ENCODE data around the gene MYO1G.

MYO1G gene

DNA sequence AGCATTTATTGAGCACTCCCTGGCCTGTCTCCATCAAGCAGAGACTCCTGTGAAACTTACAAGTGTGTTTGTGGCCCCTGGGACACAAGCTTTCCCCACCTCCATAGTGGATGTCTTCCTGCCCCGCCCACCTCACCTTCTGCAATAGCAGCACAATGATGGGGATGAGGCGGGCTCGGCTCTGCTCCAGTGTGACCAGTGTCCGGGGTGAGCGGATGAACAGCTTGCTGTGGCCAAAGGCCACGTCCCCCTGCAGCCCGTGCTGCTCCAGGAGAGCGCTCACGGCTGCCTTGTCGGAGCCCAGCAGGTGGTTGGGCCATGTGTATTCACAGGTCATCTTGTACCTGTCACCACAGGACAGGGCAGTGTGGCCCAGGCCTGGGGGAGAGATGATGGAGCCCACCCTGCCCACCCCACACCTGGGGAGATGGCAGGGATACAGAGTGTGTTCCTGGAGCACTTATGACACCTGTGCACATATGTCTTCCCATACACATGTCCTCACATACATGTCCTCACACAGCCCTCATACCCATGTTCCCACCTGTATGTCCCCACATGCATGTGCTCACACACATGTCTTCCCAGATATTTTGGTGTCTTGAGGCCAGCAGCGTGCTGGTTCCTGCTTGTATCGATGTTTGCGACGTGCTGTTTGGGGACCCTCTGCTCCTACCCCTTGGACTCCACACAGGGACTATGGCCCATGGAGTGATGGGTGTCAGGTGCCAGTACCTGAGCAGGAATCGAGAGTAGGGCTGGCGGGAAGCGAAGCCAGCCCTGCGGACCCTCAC, 12.7 kb downstream of the MYO1G start:
- no peak for DNase-seq

DNA sequence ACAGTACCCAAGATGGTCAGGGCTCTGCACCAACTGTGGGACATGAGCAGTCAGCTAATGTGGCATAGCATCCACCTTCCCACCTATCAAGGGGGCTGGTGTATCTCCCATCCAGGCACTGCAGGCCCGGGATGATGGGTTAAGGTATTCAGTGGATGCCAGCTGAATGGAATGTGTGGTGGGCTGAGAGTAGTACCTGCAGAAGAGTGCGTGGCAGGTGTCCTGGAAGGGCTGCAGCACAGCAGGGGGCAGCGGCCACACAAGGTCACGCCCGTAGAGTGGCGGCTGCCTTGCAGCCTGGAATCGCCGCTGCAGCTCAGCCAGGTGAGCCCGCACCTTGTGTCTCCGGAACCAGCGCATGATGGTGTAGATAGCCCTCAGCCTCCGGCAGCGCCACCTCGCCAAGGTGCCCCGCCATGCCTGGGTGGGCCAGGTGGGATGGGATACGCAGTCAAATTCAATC, 13.3 kb downstream of the MYO1G start:
- no peak for DNase-seq

DNA sequence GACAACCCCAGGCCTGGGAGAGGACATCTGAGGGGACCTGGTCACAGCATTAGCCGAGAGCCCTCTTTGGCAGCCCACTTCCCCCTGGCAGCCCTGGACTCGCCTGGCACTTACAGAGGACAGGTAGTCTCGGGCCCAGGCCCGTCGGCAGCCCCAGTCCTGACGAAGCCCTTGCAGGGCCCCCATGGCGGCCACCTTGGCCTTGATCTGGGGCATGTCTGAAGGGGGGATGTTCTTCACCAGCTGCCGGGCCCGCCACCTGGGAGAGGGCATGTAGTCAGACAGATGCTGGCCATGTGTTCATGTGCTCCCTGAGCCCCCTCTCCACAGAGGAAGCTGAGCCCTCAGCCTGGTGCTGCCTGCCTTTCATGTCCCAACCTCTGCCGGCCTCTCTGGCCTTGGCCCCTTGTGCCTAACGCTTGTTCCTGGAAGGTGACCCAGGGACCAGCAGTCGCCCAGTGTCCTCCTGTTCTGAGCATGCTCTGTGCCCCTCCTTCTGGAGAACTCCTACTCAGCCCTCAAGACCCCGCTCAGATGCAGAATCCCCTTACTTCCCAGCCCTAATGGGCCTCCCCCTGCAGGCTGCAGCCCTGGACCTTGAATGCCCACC, 13.9 kb downstream of the MYO1G start:
- DNase-seq = no peak

DNA sequence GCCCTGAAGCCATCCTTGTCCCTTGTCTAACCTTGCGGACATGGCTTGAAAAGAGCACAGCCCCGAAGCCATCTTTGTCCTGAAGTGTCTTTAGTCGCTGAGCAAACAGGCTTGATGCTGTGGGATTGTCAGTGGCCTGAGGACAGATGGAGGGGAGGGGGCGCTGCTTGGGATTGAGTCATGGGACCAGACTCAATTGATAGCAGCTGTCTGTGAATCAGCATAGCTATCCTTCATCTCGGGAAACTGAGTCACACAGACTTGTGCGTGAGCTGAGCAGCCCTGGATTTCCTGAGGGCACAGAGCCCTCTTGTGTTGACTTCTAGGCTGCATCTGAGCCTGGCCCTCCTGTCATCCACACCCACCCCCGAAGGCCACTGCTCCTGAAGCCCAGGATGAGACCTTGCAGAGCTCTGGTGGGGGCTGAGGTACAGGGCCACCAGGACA, 14.4 kb downstream of the MYO1G start:
- no peak for DNase-seq

DNA sequence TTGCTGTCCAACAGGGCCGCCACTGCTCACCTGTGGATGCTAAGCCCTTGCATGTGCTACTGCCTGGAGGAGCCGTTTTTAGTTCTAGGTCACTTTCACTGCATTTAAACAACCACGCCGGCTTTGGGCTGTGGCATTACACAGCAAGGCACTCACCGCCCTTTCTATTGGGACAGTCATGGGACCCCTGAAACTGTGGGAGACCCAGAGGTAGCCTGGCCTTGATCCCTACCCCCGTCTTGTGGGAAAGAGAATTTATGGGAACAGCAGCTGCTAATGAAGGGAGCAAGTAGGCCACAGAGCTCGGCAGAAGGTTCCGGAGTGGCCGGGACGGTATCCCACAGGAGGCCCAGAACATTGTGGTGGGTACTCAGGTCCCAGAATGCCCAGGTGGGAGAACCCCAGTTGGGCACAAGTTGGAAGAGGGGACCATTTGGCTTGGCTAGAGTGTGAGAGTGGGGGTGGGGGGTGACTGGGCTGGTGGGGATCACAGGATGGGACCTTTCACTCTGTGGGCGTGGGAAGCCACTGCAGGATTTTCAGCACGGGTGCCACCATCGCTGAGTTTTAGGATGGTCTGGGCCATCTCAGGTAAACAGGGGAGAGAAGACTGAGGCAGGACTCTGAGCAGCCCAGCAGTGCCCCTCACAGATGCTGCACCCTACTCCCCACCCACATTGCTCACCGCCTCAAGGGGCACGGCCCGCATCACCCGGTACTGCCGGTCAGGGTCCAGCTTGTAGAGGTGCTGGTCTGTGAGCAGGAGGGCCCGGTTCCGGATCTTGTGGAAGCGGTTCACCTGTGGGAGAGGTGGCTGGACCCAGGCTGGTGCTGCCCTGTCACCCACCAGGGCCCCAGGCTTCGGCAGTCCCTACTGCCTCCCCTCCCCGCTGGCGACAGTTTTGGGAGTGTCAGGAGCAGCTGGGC, 15.2 kb downstream of the MYO1G start:
- DNase-seq = no peak

DNA sequence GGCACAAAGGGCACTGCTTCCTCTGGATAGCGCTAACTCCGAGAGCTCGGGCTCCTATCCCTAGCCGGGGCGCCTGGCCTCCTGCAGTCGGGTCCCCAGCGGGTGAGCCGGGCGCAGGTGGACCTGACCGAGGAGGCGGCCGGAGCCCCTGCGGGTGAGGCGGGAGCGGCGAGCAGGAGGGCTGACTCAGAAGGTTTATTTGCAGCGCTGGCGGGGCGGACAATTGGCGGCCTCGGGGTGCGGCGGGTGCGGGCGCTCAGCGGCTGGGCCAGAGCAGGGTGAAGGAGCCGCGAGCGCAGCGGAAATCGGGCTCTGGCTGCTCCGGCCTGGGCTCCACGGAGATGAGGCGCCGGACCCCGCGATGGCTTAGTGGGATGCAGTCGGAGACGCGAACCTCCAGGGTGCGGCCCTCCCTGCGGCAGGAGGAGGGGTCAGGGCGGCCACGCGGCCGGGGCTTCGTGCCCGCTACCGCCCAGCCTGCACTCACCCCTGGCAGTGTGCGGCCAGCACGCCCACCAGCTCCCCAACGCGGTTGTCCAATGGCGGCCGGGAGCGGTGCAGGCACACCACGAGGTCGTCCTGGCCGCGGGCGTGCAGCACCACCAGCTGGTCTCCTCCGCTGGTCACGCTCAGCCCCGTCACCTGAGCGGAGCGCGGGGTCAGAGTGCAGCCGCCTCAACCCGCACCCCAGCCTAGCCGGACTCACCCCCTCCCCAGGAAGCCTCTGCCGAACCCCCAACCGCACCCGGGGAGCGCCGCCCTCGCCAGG, 16.1 kb downstream of the MYO1G start:
- DNase-seq = no peak

DNA sequence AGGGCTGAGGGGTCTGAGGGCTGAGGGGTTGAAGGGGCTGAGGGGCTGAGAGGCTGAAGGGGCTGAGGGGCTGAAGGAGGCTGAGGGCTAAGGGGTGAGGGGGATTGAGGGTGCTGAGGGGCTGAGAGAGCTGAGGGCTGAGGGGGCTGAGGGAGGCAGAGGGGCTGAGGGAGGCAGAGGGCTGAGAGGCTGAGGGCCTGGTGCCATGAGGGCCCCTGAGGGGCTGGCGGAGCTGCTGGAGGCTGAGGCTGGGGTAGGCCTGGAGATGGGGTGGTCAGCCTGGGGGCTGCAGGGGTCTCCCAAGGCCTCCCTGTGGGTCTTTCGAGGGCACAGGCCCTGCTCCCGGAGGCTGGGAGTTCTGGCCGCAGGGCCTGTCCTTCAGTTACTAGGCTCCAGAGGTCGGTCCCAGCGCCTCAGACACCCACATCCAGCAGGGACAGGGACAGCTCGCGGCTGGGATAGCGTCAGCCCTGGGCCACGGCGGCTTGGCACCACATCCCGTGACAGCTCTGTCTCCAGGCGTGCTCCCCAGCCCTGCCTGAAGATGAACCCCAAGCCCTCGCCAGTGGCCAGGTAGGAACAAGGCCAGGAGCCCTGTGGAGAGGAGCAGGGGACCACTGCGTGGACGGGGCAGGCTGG, 16.9 kb downstream of the MYO1G start:
- DNase-seq = no peak

DNA sequence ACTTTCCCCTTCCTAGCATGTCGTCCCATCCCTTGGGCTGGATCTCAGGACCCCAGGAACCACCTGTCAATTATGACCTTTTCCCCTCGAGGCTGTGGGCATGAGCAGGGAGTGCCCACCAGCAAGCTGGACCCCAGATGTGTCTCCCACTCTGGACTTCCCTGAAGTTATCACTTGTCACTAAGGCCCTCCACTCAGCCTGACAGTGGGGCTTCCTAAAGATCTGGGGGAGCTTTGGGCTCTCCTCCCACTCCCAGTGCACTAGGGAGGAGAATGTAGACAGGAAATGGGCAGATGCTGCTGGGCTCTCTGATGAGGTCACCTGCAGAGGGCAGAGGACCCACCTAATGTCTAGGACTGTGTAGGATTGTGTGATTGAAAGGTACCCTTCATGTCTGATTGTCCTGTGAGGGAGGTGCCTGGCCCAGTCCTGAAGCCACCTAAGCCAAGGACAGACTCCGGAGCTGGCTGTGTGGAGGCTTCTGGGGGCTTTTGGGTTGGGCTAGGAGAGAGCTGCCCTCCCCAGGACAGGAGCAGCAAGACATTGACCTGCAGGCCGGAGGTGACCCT, 18.7 kb downstream of the MYO1G start:
- DNase-seq = no peak

DNA sequence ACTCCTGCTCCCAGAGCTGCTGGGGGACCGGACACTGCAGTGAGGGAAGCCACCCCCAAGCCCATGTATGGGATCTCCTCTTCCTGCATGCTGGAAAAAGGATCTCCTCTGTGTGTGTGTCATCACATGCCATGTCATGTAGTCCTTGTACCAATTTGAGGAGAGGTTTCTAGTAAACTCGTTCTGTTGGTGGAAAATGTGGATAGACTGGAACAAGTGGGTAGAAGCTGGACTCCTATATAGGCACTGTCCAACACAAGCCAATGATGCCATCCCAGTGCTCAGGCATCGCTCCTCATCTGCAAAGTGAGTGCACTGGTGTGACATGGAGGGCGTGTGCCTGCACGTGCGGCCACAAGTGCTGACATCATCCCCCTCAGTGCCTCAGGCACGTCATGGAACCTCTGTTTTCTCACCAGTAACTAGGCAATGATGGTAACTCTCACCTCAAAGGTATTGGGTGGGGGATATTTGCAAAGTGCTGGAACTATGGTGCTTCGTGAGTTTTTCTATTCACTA, 19.3 kb downstream of the MYO1G start:
- DNase-seq = peak; percentile 67

DNA sequence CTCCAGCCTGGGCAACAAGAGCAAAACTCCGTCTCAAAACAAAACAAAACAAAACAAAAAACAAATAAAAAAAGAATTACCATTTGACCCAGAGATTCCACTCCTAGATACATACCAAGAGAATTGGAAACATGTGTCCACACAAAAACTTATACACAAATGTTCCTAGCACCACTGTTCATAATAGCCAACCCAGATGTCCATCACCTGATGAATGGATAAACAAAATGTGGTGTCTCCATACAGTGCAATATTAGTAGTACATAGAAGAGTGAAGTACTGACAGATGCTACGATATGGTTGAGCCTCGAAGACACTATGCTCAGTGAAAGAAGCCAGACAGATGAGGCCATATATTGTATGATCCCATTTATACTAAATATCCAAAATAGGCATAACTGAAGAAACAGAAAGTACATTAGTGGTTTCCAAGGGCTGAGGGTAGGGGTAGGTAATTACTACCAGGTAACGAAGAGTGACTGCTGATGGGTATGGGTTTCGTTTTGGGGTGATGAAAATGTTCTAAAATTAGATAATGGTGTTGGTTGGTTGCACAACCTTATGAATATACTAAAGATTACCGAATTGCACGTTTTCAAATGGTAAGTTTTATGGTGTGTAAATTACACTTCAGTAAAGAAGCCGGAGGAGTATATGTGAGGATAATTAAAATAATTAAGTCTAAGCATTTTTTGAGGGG, 20.0 kb downstream of the MYO1G start:
- DNase-seq = no peak

DNA sequence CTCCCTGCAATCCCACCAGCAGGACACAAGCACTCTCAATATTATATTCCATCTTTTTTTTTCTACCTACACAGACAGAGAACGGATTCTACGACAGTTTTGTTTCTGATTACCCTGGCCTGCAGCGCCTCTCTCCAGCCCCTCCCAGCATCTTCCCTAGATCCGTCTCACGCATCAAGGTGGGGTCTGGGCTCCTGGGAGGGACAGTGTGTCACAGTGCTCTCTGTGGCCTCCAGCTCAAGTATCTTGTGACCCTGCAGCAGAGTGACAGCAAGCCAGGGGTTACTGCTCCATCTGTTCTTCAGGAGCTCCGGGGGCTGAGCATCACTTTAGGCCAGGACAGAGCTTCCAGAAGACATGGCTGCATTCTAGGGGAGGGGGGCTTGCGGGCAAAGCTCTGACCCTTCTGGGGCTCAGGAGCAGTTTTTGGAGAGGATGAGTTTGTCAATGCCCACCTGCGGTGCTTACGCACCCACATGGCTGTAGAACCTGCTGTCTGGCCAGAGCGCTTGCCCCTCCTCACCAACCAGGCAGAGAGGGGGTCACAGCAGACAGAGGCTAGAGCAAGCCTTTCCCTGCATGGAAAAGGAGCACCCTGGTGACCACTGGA, 22.6 kb downstream of the MYO1G start:
- no peak for DNase-seq

DNA sequence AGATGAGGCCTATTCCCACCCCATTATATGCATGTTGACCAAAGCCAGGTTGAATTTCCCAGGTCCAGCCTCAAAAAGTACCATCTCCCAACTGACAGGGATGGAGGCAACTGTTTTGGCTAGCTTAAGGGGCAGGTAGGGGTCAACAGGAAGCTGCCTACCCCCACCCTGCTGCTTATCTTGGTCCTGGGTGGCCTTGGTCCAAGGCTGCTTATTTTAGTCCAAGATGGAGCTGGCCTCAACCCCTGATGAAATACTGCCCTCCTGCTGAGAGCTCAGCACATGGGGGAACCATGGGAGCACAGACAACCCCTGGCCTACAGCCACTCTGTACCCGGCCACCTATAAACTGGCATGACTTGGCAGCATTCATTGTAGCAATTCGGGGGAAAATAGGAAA, 23.1 kb downstream of the MYO1G start:
- no peak for DNase-seq

DNA sequence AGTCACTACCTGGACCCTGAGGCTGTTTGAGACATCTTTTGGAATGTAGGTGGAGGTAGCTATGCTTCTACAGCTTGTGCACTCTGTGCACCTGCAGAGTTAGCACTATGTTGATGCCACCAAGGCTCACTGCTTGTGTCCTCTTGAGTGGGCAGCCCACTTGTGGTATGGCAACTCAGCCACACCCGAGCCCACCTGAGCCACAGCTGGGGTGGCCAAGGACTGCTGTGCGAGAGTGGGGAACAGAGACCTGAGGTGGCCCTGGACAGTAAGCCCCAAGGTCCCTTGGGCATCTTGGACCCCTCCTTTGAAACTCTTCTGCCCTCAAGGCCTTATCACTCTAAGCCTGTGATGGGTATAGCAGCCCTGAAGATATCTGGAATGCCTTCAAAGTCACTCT, 25.7 kb downstream of the MYO1G start:
- DNase-seq = no peak

DNA sequence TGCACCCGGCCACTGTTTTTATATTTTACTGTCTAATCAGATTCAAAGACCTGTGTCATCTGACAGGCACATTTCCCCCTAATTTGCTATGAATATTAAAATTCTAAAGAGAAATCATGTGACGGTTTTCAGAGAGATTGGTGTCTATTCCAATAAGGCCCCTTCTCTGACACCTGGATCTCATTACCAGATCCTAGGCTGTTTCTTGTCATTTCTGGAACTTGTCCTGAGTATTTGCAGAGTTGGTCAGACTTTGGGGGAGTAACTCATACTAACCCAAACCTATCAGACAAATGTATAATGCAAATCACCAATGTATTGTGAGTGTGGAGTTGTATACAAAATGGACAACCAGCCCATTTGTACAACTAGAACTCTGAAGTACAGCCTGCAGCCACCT, 29.5 kb downstream of the MYO1G start:
- no peak for DNase-seq

DNA sequence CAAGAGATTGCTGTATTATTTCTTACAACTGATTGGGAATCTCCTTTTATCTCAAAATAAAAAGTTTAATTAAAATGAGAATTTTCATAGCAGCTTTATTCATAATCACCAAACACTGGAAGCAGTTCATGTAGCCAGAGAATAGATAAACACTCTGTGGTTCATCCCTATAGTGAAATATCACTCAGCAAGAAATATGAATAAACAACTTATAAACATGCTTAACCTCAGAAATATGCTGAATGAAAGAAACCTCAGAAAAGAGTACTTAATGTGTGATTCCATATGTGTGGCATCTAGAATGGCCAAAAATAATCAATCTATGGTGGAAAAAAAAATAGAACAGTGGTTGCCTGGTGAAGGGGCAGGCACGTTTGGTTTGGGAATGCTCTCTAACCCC, 33.3 kb downstream of the MYO1G start:
- DNase-seq = no peak

DNA sequence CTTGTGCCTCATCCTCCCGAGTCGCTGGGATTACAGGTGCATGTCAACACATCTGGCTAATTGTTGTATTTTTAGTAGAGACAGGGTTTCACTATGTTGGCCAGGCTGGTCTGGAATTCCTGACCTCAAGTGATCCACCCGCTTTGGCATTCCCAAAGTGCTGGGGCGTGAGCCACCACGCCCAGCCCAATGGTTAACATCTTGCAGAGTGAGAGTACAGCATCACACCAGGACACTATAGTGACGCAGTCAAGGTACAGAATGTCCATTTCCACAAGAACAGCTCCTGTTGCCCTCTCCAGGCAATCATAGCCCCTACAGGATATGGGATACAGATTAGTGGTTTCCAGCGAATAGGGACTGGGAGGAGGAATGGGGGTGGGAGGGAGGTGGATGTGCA, 34.0 kb downstream of the MYO1G start:
- no peak for DNase-seq

DNA sequence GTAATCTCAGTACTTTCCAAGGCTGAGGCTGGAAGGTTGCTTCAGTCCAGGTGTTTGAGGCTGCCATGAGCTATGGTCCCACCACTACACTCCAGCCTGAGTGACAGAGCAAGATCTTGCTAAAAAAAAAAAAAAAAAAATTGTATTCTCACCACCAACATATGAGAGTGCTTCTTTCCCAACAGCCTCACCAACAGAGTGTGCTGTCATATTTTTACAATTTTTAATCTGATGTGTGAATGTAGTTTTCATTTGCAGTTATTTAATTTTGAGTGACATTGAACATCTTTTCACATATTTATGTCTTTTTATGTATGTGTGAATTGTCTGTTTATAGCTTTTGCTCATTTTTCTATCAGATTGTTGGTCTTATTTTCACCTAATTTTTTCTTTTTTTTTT, 35.2 kb downstream of the MYO1G start:
- DNase-seq = no peak

DNA sequence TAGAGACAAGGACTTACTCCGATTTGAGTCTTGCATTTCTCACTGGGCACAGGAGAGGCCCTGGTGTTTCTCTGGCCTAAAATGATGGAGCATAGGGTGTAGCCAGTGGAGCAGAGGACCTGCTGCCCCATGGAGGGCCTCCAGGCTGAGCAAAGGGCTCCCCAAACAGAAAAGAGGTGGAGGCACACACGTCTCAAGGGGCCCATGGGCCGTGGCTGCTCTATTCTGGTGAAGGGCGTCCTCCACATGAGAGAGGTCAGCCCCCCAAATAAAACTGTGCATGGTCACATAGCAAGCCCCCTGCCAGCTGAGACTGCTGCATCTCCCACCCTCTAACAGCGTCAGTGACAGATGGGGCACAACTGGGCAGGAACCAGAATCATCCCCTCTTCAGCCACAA, 41.4 kb downstream of the MYO1G start:
- DNase-seq = no peak

DNA sequence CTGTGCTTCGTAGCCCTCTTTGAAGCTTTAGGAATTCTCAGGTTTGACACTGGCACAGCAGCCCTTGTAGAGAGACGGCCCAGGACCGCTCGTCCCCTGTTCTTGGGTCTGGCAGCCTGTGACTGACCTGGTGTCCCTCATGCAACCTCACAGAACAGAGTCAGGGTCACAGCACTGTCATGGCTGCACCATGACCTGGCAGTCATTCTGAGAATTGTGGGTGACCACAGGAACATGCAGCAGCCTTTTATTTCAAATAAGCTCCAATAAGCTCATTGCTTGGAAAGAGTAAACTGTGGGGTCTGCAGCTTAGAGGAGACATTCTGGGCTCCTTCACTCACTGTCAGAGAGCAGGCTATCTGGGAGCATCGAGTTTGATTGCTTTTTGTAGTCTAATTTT, 42.5 kb downstream of the MYO1G start:
- no peak for DNase-seq

DNA sequence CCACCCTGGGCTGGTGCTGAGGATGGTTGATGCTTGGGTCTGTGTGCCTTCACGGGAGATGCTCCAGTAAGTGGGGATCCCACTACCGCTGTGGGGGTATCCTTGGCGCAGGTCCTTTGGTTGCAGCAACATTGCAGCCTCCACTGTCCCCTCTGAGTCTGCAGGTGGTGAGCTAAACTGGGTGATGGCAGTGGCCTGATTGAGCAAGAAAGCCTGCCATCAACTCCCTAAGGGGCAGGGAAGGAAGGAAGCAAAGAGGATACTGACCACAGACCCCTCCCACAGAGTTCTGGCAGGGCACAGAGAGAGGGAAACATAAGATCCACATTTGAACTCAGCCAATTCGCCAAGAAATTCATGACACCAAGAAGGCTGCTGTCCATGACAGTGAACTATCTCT, 43.2 kb downstream of the MYO1G start:
- DNase-seq = no peak

DNA sequence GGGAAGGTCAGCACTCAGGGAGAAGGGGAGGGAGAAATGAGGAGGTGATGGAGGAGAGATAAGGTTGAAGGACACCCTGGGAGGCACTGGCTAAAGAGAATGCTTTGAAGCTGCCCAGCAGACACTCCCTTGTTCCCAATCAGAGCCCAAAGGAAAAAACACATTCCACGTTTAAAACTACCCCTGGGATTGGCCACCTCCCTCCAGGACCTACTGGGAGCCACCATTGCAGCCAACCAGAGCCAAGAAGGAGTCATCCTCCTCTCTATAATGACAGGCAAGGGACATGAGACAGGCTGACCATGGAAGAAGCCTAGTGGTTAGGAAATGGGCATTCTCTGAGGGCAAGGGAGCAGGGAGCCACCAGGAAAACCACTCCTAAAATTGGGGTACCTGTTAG, 43.8 kb downstream of the MYO1G start:
- no peak for DNase-seq
